Activated CD4-positive, alpha-beta T cell treated with anti-CD3 and anti-CD28 coated beads for 4 hours (primary cell): ENCODE data around the gene CTLA4.
"Not testable (repeated sequence)": the region's sequence is repeated elsewhere in the genome, so short reads cannot be mapped to it uniquely, and the experiment has no call there.

Experiments
- DNase-seq, 2 donors: peaks; one replicate each; pipeline ENCODE4 v3.0.0-alpha.2; 2020

The CTLA4 gene

GRCh38 chr2:203858176-203858575 lies 9.4 kb upstream of the CTLA4 start:
- DNase-seq: peak in 1 of 2 donors; percentile 47

- DNase-seq: no peak
Measured at GRCh38 chr2:203859030-203859789, 8.4 kb upstream of the CTLA4 start.

- DNase-seq: no peak
Measured at GRCh38 chr2:203861197-203861596, 6.4 kb upstream of the CTLA4 start.

- no peak for DNase-seq
Measured at GRCh38 chr2:203861607-203862006, 6.0 kb upstream of the CTLA4 start.

- DNase-seq: peak; percentile 53 to 60
Measured at GRCh38 chr2:203869223-203870042, 1.9 kb downstream of the CTLA4 start.

- DNase-seq: no peak
Measured at GRCh38 chr2:203870481-203870880, 2.9 kb downstream of the CTLA4 start.

GRCh38 chr2:203870941-203871340 lies 3.4 kb downstream of the CTLA4 start:
- DNase-seq: no peak

- no peak for DNase-seq
Measured at GRCh38 chr2:203871371-203871983, 3.9 kb downstream of the CTLA4 start.

- no peak for DNase-seq
Measured at GRCh38 chr2:203873461-203873860, 5.9 kb downstream of the CTLA4 start.

GRCh38 chr2:203873921-203874631 lies 6.5 kb downstream of the CTLA4 start:
- no peak for DNase-seq

GRCh38 chr2:203875471-203875870 lies 7.9 kb downstream of the CTLA4 start:
- DNase-seq: no peak

GRCh38 chr2:203876328-203876727 lies 8.8 kb downstream of the CTLA4 start:
- no peak for DNase-seq

GRCh38 chr2:203878063-203878462 lies 10.5 kb downstream of the CTLA4 start:
- no peak for DNase-seq

GRCh38 chr2:203880557-203881125 lies 13.1 kb downstream of the CTLA4 start:
- DNase-seq: no peak

GRCh38 chr2:203881185-203881584 lies 13.6 kb downstream of the CTLA4 start:
- DNase-seq: not testable (repeated sequence)

- DNase-seq: no peak
Measured at GRCh38 chr2:203882551-203882950, 15.0 kb downstream of the CTLA4 start.

GRCh38 chr2:203886661-203887151 lies 19.1 kb downstream of the CTLA4 start:
- DNase-seq: no peak

- DNase-seq: no peak
Measured at GRCh38 chr2:203887677-203888076, 20.1 kb downstream of the CTLA4 start.

- DNase-seq: no peak
Measured at GRCh38 chr2:203889542-203889941, 22.0 kb downstream of the CTLA4 start.

- no peak for DNase-seq
Measured at GRCh38 chr2:203889944-203890343, 22.4 kb downstream of the CTLA4 start.

GRCh38 chr2:203890733-203891132 lies 23.2 kb downstream of the CTLA4 start:
- no peak for DNase-seq

GRCh38 chr2:203891474-203891873 lies 23.9 kb downstream of the CTLA4 start:
- no peak for DNase-seq

GRCh38 chr2:203892207-203892606 lies 24.6 kb downstream of the CTLA4 start:
- no peak for DNase-seq
